Brain microvascular endothelial cell (primary cell): ENCODE data around the gene PPP2R1B.

Experiments
- DNase-seq: peaks from one replicate; pipeline ENCODE4 v3.0.0-alpha.2; 2020
- H3K27ac ChIP-seq: fragments of 250-450 bp; sonication (Bioruptor Pico); 2 replicates; pipeline ENCODE4 v1.5.1; 2020; ENCODE audit warnings: mild to moderate bottlenecking, moderate library complexity
- H3K27me3 ChIP-seq: fragments of 250-450 bp; sonication (Bioruptor Pico); replicated peaks from 2 replicates; pipeline ENCODE4 v1.5.1; 2020; ENCODE audit warnings: mild to moderate bottlenecking
- H3K36me3 ChIP-seq: fragments of 250-450 bp; sonication (Bioruptor Pico); replicated peaks from 2 replicates; pipeline ENCODE4 v1.5.1; 2020; ENCODE audit warnings: mild to moderate bottlenecking
- H3K4me3 ChIP-seq: 2 replicates; pipeline ENCODE4 v1.5.1; 2011; ENCODE audit warnings: low read depth, mild to moderate bottlenecking, control low read depth, low read length, moderate library complexity
- in situ Hi-C: cut with HindIII; loops from 2 replicates; pipeline ENCODE4 v1.10.0; 2017; ENCODE audit warnings: low sequenced_read_pairs, low pct_ligation_motif_present
- TF ChIP-seq, protein P1 (sequence below): IDR thresholded peaks from 2 replicates; pipeline ENCODE4 v1.5.1; 2011; ENCODE audit warnings: low read depth, mild to moderate bottlenecking, moderate library complexity, low read length, control low read depth, inconsistent platforms; ENCODE audit errors: missing control alignments

The PPP2R1B gene

DNA sequence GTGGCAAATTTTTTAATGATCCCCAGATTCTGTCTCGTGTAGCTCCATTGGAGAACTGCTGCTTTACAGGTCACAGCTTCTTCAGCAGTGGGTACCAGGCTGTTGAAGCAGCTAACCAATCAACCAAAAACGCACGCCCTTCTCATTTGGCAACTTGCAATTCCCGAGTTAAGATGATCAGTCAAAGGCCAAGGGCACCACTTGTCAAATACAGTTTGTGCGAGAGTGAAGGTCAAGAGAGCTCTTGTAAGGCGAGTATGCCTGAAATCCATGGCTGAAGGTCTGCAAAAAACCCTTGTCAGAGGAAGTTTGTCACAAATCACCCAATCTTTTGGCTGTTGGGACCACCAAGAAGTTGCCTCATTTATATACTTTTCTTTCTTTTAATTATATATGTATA lies 12.9 kb upstream of the PPP2R1B start:
- H3K4me3 ChIP-seq = no peak overlapping the region
- no peak for DNase-seq
- TF ChIP-seq, protein P1, sequence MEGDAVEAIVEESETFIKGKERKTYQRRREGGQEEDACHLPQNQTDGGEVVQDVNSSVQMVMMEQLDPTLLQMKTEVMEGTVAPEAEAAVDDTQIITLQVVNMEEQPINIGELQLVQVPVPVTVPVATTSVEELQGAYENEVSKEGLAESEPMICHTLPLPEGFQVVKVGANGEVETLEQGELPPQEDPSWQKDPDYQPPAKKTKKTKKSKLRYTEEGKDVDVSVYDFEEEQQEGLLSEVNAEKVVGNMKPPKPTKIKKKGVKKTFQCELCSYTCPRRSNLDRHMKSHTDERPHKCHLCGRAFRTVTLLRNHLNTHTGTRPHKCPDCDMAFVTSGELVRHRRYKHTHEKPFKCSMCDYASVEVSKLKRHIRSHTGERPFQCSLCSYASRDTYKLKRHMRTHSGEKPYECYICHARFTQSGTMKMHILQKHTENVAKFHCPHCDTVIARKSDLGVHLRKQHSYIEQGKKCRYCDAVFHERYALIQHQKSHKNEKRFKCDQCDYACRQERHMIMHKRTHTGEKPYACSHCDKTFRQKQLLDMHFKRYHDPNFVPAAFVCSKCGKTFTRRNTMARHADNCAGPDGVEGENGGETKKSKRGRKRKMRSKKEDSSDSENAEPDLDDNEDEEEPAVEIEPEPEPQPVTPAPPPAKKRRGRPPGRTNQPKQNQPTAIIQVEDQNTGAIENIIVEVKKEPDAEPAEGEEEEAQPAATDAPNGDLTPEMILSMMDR = no peak
- H3K27ac ChIP-seq = no peak overlapping the region
- H3K36me3 ChIP-seq = no peaks in the 10 kb centered on the region
- in situ Hi-C loops = no loop called here
- no peaks in the 10 kb centered on the region for H3K27me3 ChIP-seq

- in situ Hi-C loops = no loop called here
- Histone ChIP-seq H3K36me3 (no peaks in the 10 kb centered on the region), H3K27me3 (no peaks in the 10 kb centered on the region), H3K4me3 (no peak overlapping the region), H3K27ac (no peak overlapping the region)
- TF ChIP-seq, protein P1 = no peak
- no peak for DNase-seq
These were observed 11.9 kb upstream of the PPP2R1B start for GRCh38 chr11:111778047-111778558.

DNA sequence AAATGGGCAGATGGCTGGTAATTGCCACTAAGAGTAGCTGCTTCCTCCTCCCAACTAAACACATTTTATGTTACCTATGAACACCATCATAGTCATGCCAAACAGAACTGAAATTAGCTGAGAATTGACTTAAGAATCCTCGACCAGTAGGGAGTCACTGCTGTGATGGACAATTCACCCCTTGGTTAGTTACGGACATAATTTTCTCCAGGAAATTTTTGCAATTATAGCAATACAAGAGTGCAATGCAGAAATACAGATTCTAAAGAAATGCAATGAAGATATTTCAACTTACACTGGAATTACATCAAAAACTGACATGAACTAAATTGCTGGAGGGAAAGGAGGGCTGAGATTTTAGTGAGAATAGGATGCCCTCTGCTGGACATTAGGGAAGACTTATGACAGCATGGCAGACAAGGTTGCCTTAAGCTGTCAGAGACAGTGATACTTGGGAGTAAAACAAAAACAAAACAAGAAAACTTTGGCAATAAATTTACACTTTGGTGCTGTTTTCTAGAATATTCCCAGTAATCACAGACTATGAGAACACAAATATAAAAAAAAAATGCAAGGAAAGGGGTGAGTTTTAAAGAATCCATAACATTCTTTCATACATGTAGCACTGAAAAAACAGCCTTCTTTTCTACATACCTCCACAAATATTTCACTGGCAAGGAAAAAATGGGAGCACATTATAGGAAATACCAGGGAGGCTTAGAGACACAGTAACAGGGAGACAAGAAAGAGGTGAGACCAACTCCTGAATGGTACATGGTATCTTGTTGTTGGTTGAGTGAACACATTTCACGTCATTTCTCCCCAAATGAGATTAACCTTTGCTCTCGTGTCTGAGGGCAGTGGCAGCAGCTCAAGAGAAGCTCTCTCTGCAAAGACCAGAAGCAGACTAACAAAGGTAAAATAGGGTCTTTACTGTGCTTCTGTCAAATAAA lies 11.2 kb upstream of the PPP2R1B start:
- in situ Hi-C loops = no loop called here
- DNase-seq = peak; percentile 57
- TF ChIP-seq, protein P1 = peak; percentile 79
- Histone ChIP-seq H3K27ac (no peak overlapping the region), H3K4me3 (no peak overlapping the region), H3K27me3 (no peaks in the 10 kb centered on the region), H3K36me3 (no peaks in the 10 kb centered on the region)

- in situ Hi-C loops = no loop called here
- H3K27me3 ChIP-seq = no peaks in the 10 kb centered on the region
- no peak overlapping the region for H3K4me3 ChIP-seq
- no peak for DNase-seq
- TF ChIP-seq, protein P1 = no peak
- no peaks in the 10 kb centered on the region for H3K36me3 ChIP-seq
- H3K27ac ChIP-seq = no peak overlapping the region
These were observed 10.4 kb upstream of the PPP2R1B start for GRCh38 chr11:111776398-111777093.

DNA sequence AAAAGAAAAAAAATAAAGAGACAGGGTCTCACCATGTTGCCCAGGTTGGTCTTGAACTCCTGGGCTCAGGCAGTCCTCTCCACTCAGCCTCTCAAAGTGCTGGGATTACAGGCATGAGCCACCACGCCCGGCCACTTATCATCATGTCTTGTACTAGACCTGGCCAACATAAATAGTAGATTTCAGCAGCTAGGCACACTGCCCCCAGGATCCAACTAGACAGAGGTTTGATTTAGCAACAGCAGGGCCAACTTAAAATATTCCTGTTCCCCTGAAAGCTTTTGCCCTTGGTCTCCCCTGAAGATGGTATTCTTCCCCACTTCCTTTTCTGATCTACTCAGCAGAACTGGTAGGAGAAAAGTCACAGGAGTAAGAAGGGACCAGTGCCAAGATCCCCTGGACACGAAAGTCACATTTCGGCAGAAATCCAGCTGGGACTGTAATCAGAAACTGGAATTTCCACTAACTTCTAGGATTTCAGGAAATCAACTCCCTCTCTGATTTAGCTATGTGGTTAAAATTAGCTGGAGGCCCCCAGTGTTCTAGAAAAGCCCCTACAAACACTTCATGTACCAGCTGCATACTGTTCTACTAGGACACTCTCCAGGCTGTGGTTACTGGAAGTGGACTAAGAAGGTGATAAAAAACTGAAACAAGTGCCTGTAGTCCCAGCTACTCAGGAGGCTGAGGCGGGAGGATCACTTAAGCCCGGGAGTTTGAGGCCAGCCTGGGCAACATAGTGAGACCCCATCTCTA lies 8.9 kb upstream of the PPP2R1B start:
- in situ Hi-C loops = no loop called here
- DNase-seq = no peak
- Histone ChIP-seq H3K27me3 (no peaks in the 10 kb centered on the region), H3K4me3 (no peak overlapping the region), H3K27ac (no peak overlapping the region), H3K36me3 (no peaks in the 10 kb centered on the region)
- TF ChIP-seq, protein P1 = no peak
